ENCODE data around the gene NFYC.

The NFYC gene

DNA sequence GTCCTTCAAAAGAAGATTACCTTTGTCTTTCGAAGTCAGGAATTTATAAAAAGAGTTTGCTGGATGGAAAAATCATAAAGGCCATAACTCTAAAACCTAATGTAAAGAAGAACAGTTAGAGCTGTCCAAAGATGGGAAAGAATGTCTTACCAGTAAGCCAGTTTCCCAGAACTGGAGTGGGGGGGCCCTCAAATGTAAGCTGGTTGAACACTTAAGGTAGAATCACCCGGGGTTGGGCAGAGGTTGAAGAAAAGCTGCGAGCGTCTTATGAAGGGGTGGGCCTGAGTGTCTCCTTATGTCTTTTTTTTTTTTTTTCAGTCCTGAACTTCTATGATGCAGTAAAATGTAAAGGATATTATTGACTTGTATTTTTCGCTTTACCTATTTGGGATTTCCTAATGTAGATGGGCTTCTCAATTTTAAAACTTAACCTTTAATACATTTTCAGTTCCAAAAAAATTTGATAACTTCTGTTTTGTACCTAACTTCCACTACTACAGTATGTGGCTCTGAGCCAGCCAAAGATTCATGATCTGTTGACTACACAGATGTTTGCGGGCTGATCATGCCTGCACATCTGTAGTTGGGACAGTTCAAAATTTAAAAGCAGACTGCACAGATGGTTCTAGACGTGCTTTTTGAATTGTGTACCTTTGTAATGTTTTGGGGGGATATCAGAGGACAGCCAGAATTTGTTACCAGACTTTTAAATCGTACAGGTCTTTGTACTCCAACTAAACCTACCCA lies 43.6 kb downstream of the NFYC start:
- intact Hi-C loops (cut with DNase I; ENCODE audit: low total_unique reads) = no loop called here
- no peaks in the 10 kb centered on the region for H3K9me3 ChIP-seq
- no peaks in the 10 kb centered on the region for H3K27me3 ChIP-seq
- H3K4me3 ChIP-seq = no peak overlapping the region
- no peak overlapping the region for H3K27ac ChIP-seq
- H3K36me3 ChIP-seq = peaks cover 3 to 14% (median 8%) of the 10 kb centered on the region in 3 donors
- no peak for DNase-seq
- no peak for TF ChIP-seq CTCF (IDR thresholded peaks at IDR 0.05)
- H3K4me1 ChIP-seq = peaks cover 0 to 28% (median 8%) of the 10 kb centered on the region in 4 donors

GRCh38 chr1:40736085-40736531 lies 44.6 kb downstream of the NFYC start:
- intact Hi-C loops (cut with DNase I; ENCODE audit: low total_unique reads) = no loop called here
- no peak for DNase-seq
- no peak for TF ChIP-seq CTCF (IDR thresholded peaks at IDR 0.05)
- Histone ChIP-seq H3K4me3 (no peak overlapping the region), H3K9me3 (no peaks in the 10 kb centered on the region), H3K4me1 (peaks cover 0 to 35% (median 18%) of the 10 kb centered on the region in 4 donors), H3K27me3 (no peaks in the 10 kb centered on the region), H3K36me3 (peaks cover 3 to 14% (median 8%) of the 10 kb centered on the region in 3 donors), H3K27ac (no peak overlapping the region)

DNA sequence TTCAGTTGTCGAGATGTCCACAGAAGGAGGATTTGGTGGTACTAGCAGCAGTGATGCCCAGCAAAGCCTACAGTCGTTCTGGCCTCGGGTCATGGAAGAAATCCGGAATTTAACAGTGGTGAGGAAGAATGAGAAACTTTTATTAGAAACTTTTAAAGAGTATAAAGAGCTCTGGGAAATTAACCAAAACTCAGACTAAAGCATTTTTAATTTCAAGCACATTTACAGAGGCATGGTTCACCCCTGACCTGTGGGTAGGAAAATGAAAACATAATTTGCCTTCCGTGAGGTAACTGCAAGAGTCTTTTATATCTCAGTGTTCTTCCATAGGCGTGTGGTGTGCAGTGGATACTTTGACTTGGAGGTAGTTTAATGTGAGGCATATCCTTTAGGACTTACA lies 47.3 kb downstream of the NFYC start:
- Histone ChIP-seq H3K36me3 (peaks cover 3 to 22% (median 17%) of the 10 kb centered on the region in 3 donors), H3K27ac (peak overlapping the region in 1 of 2 donors; percentile 4), H3K27me3 (no peaks in the 10 kb centered on the region), H3K4me3 (no peak overlapping the region), H3K9me3 (no peaks in the 10 kb centered on the region), H3K4me1 (peaks cover 0 to 26% (median 16%) of the 10 kb centered on the region in 4 donors)
- TF ChIP-seq CTCF (IDR thresholded peaks at IDR 0.05) = no peak
- no peak for DNase-seq
- intact Hi-C loops (cut with DNase I; ENCODE audit: low total_unique reads) = no loop called here

DNA sequence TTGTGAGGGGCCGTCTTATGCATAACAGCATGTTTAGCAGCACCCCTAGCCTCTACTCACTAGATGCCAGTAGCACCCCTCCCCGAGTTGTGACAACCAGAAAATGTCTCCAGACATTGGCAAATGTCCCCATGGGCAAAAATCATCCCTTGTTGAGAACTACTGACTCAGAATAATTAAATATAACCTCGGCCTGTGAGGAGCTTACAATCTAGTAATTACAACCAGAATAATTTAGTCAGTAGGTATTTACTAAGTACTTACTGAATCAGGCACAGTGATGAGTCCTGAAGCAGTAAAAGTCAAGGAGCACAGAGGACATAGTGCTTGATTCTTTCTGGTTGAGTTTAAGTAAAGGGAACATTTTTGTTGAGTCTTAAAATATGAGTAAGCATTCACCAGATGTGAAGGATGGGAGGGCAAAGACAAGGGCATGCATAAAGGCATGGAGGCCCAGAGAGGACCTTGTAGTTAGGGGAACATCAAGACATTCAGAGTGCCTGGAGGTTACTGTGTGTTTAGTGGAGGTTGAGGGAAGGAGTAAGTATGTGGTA lies 48.0 kb downstream of the NFYC start:
- Histone ChIP-seq H3K4me3 (no peak overlapping the region), H3K27ac (peak overlapping the region in 1 of 2 donors; percentile 4), H3K9me3 (no peaks in the 10 kb centered on the region), H3K27me3 (no peaks in the 10 kb centered on the region), H3K36me3 (peaks cover 3 to 22% (median 19%) of the 10 kb centered on the region in 3 donors), H3K4me1 (peaks cover 0 to 26% (median 15%) of the 10 kb centered on the region in 4 donors)
- intact Hi-C loops (cut with DNase I; ENCODE audit: low total_unique reads) = no loop called here
- TF ChIP-seq CTCF (IDR thresholded peaks at IDR 0.05) = no peak
- no peak for DNase-seq

DNA sequence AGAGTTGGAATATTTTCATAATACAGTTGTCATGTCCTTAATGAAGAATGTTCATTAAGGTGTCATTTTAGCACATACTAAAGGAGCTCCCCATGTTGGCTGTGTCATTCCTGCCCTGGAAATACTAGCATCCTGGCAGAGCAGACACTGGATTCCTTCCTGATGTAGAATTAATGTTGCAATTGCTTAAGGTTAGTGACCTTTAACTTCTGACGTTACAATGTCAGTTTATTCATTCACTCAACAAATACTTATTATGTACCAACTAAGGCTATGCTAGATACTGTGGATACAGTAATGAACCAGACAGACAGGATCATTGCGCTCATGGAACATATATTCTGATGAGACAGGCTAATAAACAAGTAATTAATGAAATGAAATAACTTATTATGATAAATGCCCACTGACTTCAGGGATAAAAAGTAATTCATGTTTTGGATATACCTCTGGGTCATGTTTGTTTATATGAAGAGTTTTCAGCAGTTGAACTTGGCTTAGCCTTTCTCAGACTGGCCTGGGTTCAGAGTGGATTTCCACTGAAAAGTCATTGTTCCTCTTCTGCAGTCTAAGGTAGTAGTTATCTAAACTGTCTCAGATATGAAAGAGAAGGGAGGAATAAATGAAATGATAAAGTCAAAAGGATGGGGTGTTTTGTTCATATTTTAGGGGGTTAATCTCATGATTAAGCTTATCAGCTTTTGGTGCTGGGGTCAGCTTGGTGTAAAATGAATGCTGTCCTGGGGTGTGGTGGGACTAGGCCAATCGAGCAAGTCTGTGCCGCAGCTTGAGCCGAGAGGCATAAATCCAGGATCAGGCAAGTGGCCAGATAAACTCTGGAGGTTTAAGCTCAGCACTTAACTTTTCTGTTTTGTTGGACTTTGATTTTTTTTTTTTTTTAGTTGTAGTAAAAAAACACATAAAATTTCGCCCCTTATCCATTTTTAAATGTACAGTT lies 48.8 kb downstream of the NFYC start:
- no peak for DNase-seq

More for the DNA sequence above, 48.8 kb downstream of the NFYC start:
- Histone ChIP-seq H3K9me3 (no peaks in the 10 kb centered on the region), H3K4me3 (no peak overlapping the region), H3K36me3 (peaks cover 3 to 22% (median 19%) of the 10 kb centered on the region in 3 donors), H3K4me1 (peaks cover 0 to 26% (median 15%) of the 10 kb centered on the region in 4 donors), H3K27me3 (no peaks in the 10 kb centered on the region), H3K27ac (peak overlapping the region; percentile 13 to 15)
- intact Hi-C loops (cut with DNase I; ENCODE audit: low total_unique reads) = no loop called here
- TF ChIP-seq CTCF (IDR thresholded peaks at IDR 0.05) = no peak

Data from tibial artery (tissue), 4 donors.